Esophagus muscularis mucosa (tissue), 4 donors: ENCODE data around the gene SPP1.

Experiments used
- EP300 ChIP-seq: sonication (generic); formaldehyde crosslinking; IDR thresholded peaks from one replicate; pipeline ENCODE4 v1.6.1; 2017; ENCODE audit warnings: antibody characterized with exemption
- POLR2AphosphoS5 ChIP-seq, 2 donors: sonication (generic); formaldehyde crosslinking; IDR thresholded peaks; one replicate each; pipeline ENCODE4 v1.6.1; 2017; ENCODE audit warnings: antibody characterized with exemption in 2 of 2
- TF ChIP-seq, protein P1 (sequence below), 3 experiments: fragments of 200-600 bp in 2 of 3; fragments of 450-650 bp in 1 of 3; sonication (generic) in 2 of 3; IDR thresholded peaks; one replicate each; pipeline ENCODE4 v1.5.1; 2017 to 2019; ENCODE audit warnings: antibody characterized with exemption in 3 of 3, mild to moderate bottlenecking in 2 of 3, moderate library complexity in 1 of 3

DNA sequence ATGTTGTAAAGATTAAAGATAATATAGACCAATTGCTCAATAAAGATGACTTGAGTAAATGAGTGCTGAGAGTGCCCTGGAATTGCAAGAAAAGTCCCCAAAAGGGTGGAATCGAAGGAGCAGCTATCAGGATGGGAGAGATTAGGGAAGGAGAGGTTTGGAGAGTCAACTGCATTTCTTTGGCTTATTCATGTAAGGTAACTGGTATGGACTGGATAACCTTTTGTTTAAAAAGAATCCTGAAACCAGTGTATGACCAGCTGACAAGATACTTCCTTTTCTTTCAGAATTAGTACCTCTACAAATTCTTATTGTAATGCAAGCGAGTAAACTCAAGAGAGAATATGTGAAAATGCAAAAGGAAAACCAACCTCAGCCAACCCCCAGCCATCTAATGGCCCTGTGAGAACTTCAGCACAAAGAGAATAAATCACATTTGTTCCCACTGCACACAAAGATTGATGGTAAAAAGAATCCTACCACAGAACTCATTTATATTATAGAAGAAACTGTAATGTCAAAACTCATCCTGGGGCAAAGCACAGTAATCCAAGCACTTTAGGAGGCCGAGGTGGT lies 24.5 kb upstream of the SPP1 start:
- TF ChIP-seq EP300 (no peak), POLR2AphosphoS5 (IDR thresholded peaks at IDR 0.05) (no peak)
- TF ChIP-seq, protein P1, sequence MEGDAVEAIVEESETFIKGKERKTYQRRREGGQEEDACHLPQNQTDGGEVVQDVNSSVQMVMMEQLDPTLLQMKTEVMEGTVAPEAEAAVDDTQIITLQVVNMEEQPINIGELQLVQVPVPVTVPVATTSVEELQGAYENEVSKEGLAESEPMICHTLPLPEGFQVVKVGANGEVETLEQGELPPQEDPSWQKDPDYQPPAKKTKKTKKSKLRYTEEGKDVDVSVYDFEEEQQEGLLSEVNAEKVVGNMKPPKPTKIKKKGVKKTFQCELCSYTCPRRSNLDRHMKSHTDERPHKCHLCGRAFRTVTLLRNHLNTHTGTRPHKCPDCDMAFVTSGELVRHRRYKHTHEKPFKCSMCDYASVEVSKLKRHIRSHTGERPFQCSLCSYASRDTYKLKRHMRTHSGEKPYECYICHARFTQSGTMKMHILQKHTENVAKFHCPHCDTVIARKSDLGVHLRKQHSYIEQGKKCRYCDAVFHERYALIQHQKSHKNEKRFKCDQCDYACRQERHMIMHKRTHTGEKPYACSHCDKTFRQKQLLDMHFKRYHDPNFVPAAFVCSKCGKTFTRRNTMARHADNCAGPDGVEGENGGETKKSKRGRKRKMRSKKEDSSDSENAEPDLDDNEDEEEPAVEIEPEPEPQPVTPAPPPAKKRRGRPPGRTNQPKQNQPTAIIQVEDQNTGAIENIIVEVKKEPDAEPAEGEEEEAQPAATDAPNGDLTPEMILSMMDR (IDR thresholded peaks at IDR 0.05), result no peak
